ENCODE measurements around the gene IFITM1.

Gene IFITM1

GRCh38 chr11:290621-291231 is 23.1 kb upstream of the IFITM1 start:
- TF ChIP-seq CTCF (IDR thresholded peaks at IDR 0.05): no peak

- TF ChIP-seq CTCF (IDR thresholded peaks at IDR 0.05): no peak
Measured at GRCh38 chr11:291281-292210, 22.3 kb upstream of the IFITM1 start.

GRCh38 chr11:292211-293121 is 21.4 kb upstream of the IFITM1 start:
- no peak for TF ChIP-seq CTCF (IDR thresholded peaks at IDR 0.05)

DNA sequence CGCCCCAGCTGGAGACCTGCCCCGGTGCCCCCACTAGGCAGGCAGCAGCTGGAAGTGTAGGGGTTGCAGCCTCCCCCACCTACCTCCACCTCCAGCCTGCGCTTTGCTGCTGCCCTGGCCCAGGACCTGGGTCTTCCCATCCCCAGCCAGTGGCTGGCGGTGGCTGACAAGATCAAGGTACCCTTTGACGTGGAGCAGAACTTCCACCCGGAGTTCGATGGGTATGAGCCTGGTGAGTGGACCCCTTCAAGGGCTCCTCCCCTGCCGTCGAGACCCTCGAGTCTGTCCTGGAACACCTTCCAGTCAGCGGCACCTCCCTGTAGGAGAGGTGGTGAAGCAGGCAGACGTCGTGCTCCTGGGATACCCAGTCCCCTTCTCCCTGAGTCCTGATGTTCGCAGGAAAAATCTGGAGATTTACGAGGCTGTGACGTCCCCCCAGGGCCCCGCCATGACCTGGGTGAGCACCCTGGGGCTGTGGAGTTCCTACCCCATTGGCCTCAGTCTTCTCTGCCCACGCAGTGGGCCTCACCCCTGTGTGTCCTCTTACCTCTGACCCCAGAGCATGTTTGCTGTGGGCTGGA is 20.5 kb upstream of the IFITM1 start:
- no peak for TF ChIP-seq CTCF (IDR thresholded peaks at IDR 0.05)

DNA sequence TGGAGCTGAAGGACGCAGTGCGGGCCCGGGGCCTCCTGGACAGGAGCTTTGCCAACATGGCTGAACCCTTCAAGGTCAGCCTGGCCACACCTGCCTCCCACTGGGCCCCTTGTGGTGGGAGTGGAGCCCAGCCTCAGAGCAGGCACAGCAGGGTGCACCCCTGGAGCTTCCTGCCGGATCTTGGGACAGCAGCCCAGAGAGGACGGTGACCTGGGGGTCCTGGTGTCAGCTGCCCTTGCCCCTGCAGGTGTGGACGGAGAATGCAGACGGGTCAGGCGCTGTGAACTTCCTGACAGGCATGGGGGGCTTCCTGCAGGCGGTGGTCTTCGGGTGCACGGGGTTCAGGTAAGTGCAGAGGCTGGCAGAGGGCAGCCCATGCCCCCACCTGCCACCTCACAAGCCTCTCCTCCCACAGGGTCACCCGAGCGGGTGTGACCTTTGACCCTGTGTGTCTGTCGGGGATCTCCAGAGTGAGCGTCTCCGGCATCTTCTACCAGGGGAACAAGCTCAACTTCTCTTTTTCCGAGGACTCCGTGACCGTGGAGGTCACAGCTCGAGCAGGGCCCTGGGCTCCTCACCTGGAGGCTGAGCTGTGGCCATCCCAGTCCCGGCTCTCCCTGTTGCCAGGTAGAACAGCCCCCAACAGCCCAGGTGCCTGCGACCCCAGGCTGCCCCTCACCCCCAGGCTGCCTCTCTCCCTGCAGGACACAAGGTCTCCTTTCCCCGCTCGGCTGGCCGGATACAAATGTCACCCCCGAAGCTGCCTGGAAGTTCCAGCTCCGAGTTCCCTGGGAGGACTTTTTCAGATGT is 19.8 kb upstream of the IFITM1 start:
- no peak for TF ChIP-seq CTCF (IDR thresholded peaks at IDR 0.05)

DNA sequence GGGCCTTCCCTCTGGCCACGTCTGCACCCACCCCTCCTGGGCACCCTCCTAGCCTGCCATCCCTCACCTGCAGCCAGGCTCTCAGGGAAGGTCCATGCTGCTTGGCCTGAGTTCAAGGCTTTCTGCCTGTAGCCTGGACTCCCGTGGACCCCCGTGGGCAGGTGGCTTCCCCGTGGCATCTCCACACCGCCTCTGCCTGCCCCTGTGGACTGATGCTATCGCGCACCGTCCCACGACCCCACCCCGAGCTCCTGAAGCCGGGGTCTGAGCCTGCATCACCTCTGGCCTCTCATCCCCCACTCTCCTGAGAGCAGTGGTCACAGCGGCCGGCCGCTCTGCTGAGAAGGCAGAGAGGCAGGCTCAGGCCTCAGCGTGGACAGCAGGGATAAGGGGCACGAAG is 19.1 kb upstream of the IFITM1 start:
- TF ChIP-seq CTCF (IDR thresholded peaks at IDR 0.05): no peak
